Right lobe of liver (tissue), 4 donors: ENCODE results near the gene DIO3.

Source experiments
- CTCF ChIP-seq, 4 donors: fragments of 200-600 bp in 3 of 4; fragments of 450-650 bp in 1 of 4; IDR thresholded peaks; one replicate each; pipeline versions ENCODE4 v1.5.1 to v1.8.0; 2016 to 2022; ENCODE audit warnings: antibody characterized with exemption in 4 of 4, mild to moderate bottlenecking in 2 of 4
- POLR2A ChIP-seq: fragments of 450-650 bp; IDR thresholded peaks from one replicate; pipeline ENCODE4 v1.6.1; 2017; ENCODE audit warnings: antibody characterized with exemption, mild to moderate bottlenecking
- donor health status: DM: no; HTN: no; CAD: no.
- donor health status: DM: no; HTN: no; CAD: no.
- donor health status: DM: no; HTN: yes; CAD: no.

- no peak for TF ChIP-seq CTCF (IDR thresholded peaks at IDR 0.05)
- no peak for TF ChIP-seq POLR2A
Measured at GRCh38 chr14:101600891-101601605, 39.8 kb downstream of the DIO3 start.
